CD4-positive, alpha-beta T cell treated with Interferon alpha-2 for 1 hour (primary cell): ENCODE measurements around the gene RASSF5.
"Not testable (repeated sequence)": the region's sequence is repeated elsewhere in the genome, so short reads cannot be mapped to it uniquely, and the experiment has no call there.

Experiments
- DNase-seq, 2 donors: peaks; one replicate each; pipeline ENCODE4 v3.0.0-alpha.2; 2020 to 2022

RASSF5 gene

GRCh38 chr1:206477110-206477509 is 30.2 kb upstream of the RASSF5 start:
- no peak for DNase-seq

- DNase-seq: no peak
These were observed 29.6 kb upstream of the RASSF5 start for GRCh38 chr1:206477581-206478380.

- DNase-seq: no peak
These were observed 28.6 kb upstream of the RASSF5 start for GRCh38 chr1:206478746-206479145.

GRCh38 chr1:206479183-206480125 is 27.9 kb upstream of the RASSF5 start:
- DNase-seq: peak; percentile 69 to 72

- no peak for DNase-seq
These were observed 27.1 kb upstream of the RASSF5 start for GRCh38 chr1:206480211-206480610.

- no peak for DNase-seq
These were observed 24.7 kb upstream of the RASSF5 start for GRCh38 chr1:206482611-206483010.

- DNase-seq: not testable (repeated sequence)
These were observed 23.5 kb upstream of the RASSF5 start for GRCh38 chr1:206483864-206484263.

- no peak for DNase-seq
These were observed 22.4 kb upstream of the RASSF5 start for GRCh38 chr1:206484901-206485300.

GRCh38 chr1:206486995-206487788 is 20.1 kb upstream of the RASSF5 start:
- DNase-seq: no peak

- no peak for DNase-seq
These were observed 19.4 kb upstream of the RASSF5 start for GRCh38 chr1:206487970-206488369.

GRCh38 chr1:206488466-206488865 is 18.9 kb upstream of the RASSF5 start:
- DNase-seq: no peak

GRCh38 chr1:206489980-206490770 is 17.2 kb upstream of the RASSF5 start:
- peak; percentile 55 to 69 for DNase-seq

GRCh38 chr1:206490771-206491405 is 16.4 kb upstream of the RASSF5 start:
- no peak for DNase-seq

- no peak for DNase-seq
These were observed 15.7 kb upstream of the RASSF5 start for GRCh38 chr1:206491616-206492015.

- no peak for DNase-seq
These were observed 14.7 kb upstream of the RASSF5 start for GRCh38 chr1:206492589-206492988.

- DNase-seq: no peak
These were observed 14.1 kb upstream of the RASSF5 start for GRCh38 chr1:206493279-206493678.

- DNase-seq: no peak
These were observed 12.3 kb upstream of the RASSF5 start for GRCh38 chr1:206495011-206495461.

GRCh38 chr1:206495493-206496046 is 11.8 kb upstream of the RASSF5 start:
- no peak for DNase-seq

GRCh38 chr1:206496131-206496793 is 11.1 kb upstream of the RASSF5 start:
- DNase-seq: peak in 1 of 2 donors; percentile 10

GRCh38 chr1:206497363-206497762 is 10.0 kb upstream of the RASSF5 start:
- DNase-seq: no peak

GRCh38 chr1:206497774-206498173 is 9.6 kb upstream of the RASSF5 start:
- no peak for DNase-seq
